Thoracic aorta endothelial cell (primary cell): ENCODE results near the gene TMEM63C. TPM values are rescaled to one million over a fixed set of nuclear protein-coding genes. Genes with fewer than 3 reads are reported as not detected.

ENCODE experiments used
- small RNA-seq: library from RNA; depleted of rRNA; stranded (forward); fragments of <200 nt; gene quantifications from one replicate; pipeline ENCODE3, GENCODE V24; 2012
- total RNA-seq: library from RNA; depleted of rRNA; stranded (reverse); fragments of >200 nt; gene quantifications from 2 replicates; pipeline ENCODE4 v1.2.3, GENCODE V29; 2012

The TMEM63C gene, protein sequence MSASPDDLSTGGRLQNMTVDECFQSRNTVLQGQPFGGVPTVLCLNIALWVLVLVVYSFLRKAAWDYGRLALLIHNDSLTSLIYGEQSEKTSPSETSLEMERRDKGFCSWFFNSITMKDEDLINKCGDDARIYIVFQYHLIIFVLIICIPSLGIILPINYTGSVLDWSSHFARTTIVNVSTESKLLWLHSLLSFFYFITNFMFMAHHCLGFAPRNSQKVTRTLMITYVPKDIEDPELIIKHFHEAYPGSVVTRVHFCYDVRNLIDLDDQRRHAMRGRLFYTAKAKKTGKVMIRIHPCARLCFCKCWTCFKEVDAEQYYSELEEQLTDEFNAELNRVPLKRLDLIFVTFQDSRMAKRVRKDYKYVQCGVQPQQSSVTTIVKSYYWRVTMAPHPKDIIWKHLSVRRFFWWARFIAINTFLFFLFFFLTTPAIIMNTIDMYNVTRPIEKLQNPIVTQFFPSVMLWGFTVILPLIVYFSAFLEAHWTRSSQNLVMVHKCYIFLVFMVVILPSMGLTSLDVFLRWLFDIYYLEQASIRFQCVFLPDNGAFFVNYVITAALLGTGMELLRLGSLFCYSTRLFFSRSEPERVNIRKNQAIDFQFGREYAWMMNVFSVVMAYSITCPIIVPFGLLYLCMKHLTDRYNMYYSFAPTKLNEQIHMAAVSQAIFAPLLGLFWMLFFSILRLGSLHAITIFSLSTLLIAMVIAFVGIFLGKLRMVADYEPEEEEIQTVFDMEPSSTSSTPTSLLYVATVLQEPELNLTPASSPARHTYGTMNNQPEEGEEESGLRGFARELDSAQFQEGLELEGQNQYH
- not detected in 2 replicates for total RNA-seq

DNA sequence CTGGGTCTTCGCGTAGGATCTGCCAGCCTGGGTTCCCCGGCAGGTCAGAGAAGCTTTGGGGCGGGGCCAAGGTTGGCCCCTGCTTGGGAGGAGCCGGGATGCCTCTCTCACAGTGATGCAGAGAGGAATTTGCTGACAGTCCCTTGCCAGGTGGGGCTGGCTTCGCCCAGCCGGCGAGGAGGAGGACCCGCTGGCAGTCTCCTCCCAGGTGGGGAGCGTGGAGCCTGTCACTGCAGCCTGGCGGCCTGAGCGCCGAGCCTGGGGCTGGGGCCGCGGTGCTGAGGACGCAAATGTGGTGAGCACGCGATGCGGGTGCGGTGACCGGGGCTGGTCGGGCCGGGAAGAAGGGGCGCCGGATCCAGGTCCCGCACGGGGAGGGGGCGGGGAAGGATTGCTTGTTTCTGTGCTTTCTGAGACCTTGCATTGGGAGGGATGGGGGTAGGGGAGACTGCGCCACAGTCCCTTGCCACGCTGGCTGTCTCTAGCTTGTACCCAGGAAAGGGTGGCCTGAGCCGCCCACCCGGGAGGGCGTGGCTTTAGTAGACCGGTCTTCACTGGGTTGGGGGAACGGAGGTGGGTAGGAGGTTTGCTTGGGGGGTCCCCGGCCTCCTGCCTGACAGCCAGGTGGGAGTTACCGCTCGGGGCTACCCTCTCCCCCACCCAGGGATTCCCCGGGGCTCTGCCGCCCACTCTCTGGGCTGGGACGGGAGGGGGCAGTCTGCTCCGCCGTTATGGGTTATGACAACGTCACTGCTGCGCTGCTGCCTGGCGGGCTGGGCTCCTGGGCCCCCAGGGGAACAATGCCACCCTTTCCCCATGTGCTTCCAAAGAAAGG, at the start of gene TMEM63C:
Gene TMEM63C (plus strand): TSS at position 196 of the 835 bp plus-strand sequence. CDS start 37,016 bp downstream, outside the sequence.

DNA sequence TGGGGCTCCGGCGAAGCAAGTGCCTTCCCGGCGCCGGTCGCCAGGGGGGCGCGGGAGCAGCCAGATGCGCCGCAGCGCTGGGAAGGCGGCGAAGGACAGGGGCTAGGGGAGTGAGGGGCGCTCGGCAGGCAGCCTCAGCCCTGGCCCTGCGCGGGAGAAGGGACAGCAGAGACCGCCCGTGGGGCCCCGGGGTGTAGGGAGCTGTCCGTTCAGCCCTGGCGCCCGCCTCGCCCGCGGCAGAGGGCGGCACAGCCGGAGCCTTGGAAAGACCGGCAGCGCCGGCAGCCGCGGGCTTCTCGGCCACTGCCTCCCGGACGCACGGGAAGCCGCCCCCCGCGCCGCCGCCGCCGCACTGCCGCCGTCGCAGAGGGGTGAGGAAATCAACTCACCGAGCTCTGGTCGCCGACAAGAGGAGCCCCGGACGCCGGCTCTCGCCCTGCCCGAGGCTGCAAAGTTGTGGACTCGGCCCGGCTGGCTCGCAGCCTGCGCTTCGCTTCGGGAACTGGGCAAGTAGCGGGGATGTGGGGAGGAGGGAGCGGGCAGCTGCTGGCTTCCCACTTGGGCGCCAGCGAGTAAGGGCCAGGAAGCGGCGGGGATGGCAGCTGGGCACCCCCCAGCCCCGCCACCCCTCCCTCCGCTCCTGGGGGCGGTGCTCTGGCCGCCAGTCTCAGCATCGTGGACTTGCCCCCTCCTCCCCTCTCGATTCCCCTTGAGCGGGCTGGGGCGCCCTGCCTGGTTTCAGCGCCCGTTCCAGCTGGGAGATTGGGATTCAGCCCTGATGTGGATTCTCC, 40.2 kb upstream of the TMEM63C start, which contains the start of gene ZDHHC22:
Gene ZDHHC22 (minus strand): TSS at position 578 of the 791 bp plus-strand sequence. CDS start 2,053 bp downstream, outside the sequence.

DNA sequence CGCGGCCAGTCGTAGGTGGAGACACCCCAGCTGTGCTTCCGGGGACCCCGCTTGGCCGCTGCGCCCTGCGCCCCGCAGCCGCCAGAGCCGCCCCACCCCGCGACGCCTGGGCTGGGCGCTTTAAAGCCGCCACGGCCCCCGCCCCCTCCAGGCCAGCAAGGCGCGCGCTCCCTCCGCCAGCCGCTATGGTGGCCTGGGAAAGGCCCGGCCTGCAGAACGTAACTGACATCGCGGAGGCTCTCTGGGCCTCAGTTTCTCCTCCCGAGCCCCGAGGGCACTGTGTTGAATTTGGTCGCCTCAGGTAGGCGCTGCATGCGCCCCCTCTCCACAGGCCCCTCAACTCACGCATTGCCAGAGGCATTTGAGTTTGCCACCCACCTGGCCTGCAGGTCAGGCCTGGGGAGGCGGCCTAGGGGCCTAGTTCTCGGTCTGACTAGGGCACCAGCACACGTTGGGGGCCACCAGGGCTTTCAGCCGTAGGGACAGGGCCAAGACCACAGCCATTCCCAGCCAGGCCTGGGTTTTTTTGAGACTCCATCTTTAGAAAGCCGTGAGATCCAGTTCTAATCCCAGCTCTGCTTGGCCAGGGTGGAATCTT, 89.6 kb downstream of the TMEM63C start, which contains the start of gene NGB:
Gene NGB (minus strand): TSS at position 94 of the 598 bp plus-strand sequence. CDS start 269 bp downstream, outside the sequence.

Small RNA genes within 50 kb of the gene (small RNA-seq; reads per million reads assigned to genes)
- gene MIR1260A (not detected), gene RF00421 (not detected)

Other genes with a start within 250 kb of the TMEM63C start
- gene IRF2BPL, start 153.1 kb upstream of the TMEM63C start, total RNA-seq: 11.2 and 12.4 TPM in 2 replicates
- gene CIPC, start 83.5 kb upstream of the TMEM63C start, total RNA-seq: 17.3 and 26.4 TPM in 2 replicates
- gene ZDHHC22, start 40.0 kb upstream of the TMEM63C start, total RNA-seq: not detected in 2 replicates
- not detected in 2 replicates for gene NGB, start 89.4 kb downstream of the TMEM63C start, total RNA-seq
- 14.9 and 16.0 TPM in 2 replicates for gene POMT2, start 139.1 kb downstream of the TMEM63C start, total RNA-seq
- gene GSTZ1, start 139.2 kb downstream of the TMEM63C start, total RNA-seq: 14.4 and 15.4 TPM in 2 replicates
- gene TMED8, start 195.3 kb downstream of the TMEM63C start, total RNA-seq: 20.7 and 28.4 TPM in 2 replicates
- 1.7 and 2.4 TPM in 2 replicates for gene SAMD15, start 195.6 kb downstream of the TMEM63C start, total RNA-seq
- gene NOXRED1, start 241.7 kb downstream of the TMEM63C start, total RNA-seq: under 0.01 and 0.29 TPM in 2 replicates